GM12878 (cell line): ENCODE results near the gene KHDRBS1. TPM values are rescaled to one million over a fixed set of nuclear protein-coding genes. Genes with fewer than 3 reads are reported as not detected.

Source experiments
- BACH1 ChIP-seq: fragments of 450-650 bp; IDR thresholded peaks from 2 replicates; pipeline ENCODE4 v1.6.1; 2017; ENCODE audit warnings: mild to moderate bottlenecking, borderline replicate concordance
- BCL11A ChIP-seq: IDR thresholded peaks from 2 replicates; pipeline ENCODE4 v1.6.1; 2011; ENCODE audit warnings: low read depth, low read length
- BCL3 ChIP-seq: IDR thresholded peaks from 2 replicates; pipeline ENCODE4 v1.6.1; 2011; ENCODE audit warnings: borderline replicate concordance, low read depth, mild to moderate bottlenecking, moderate library complexity, low read length; ENCODE audit not compliant: insufficient read depth, poor library complexity, severe bottlenecking
- BMI1 ChIP-seq: fragments of 450-650 bp; IDR thresholded peaks from 2 replicates; pipeline ENCODE4 v1.6.1; 2016; ENCODE audit warnings: mild to moderate bottlenecking, moderate library complexity, borderline replicate concordance
- ESRRA ChIP-seq: IDR thresholded peaks from 2 replicates; pipeline ENCODE4 v1.6.1; 2012; ENCODE audit warnings: mild to moderate bottlenecking, low read length, improper control_type of control experiment
- EZH2 ChIP-seq: IDR thresholded peaks from 2 replicates; pipeline ENCODE4 v1.6.1; 2012; ENCODE audit warnings: low read depth, mild to moderate bottlenecking, control low read depth, inconsistent platforms, low read length, borderline replicate concordance; ENCODE audit not compliant: control insufficient read depth
- FOS ChIP-seq: IDR thresholded peaks from 3 replicates; pipeline ENCODE4 v1.6.1; 2011; ENCODE audit warnings: borderline replicate concordance; ENCODE audit not compliant: insufficient read length; ENCODE audit errors: extremely low read depth
- GABPA ChIP-seq: IDR thresholded peaks from 2 replicates; pipeline ENCODE4 v1.6.1; 2014; ENCODE audit warnings: antibody characterized with exemption, low read depth, mild to moderate bottlenecking, inconsistent platforms
- IKZF2 ChIP-seq, 2 experiments: fragments of 450-650 bp; IDR thresholded peaks; 2 replicates each; pipeline ENCODE4 v1.6.1; 2017; ENCODE audit warnings: mild to moderate bottlenecking in 2 of 2, moderate library complexity in 2 of 2
- MEF2B ChIP-seq: fragments of 450-650 bp; IDR thresholded peaks from 2 replicates; pipeline ENCODE4 v1.6.1; 2018; ENCODE audit warnings: mild to moderate bottlenecking, moderate library complexity; ENCODE audit not compliant: partially characterized antibody, poor library complexity, severe bottlenecking
- MTA2 ChIP-seq: fragments of 450-650 bp; IDR thresholded peaks from 2 replicates; pipeline ENCODE4 v1.6.1; 2016; ENCODE audit warnings: low read depth, mild to moderate bottlenecking, moderate library complexity
- MYC ChIP-seq: IDR thresholded peaks from 2 replicates; pipeline ENCODE4 v1.6.1; 2011; ENCODE audit warnings: mild to moderate bottlenecking, low read length, moderate library complexity, inconsistent platforms; ENCODE audit not compliant: insufficient read depth, insufficient replicate concordance, insufficient read length, severe bottlenecking
- NFIC ChIP-seq: IDR thresholded peaks from 2 replicates; pipeline ENCODE4 v1.6.1; 2012; ENCODE audit warnings: low read depth, mild to moderate bottlenecking, inconsistent platforms, low read length, moderate library complexity
- NKRF ChIP-seq: fragments of 450-650 bp; conservative IDR thresholded peaks from 2 replicates; pipeline ENCODE4 v1.6.1; 2017; ENCODE audit warnings: mild to moderate bottlenecking, moderate library complexity
- POLR2A ChIP-seq: IDR thresholded peaks from 2 replicates; pipeline ENCODE4 v1.6.1; 2011; ENCODE audit warnings: low read depth, mild to moderate bottlenecking, low read length
- POU2F2 ChIP-seq: IDR thresholded peaks from 3 replicates; pipeline ENCODE4 v1.6.1; 2011; ENCODE audit warnings: low read depth, mild to moderate bottlenecking, low read length, borderline replicate concordance
- RAD51 ChIP-seq: fragments of 450-650 bp; IDR thresholded peaks from 2 replicates; pipeline ENCODE4 v1.6.1; 2016; ENCODE audit warnings: moderate library complexity, mild to moderate bottlenecking, inconsistent platforms
- SIN3A ChIP-seq: IDR thresholded peaks from 2 replicates; pipeline ENCODE4 v1.6.1; 2012; ENCODE audit warnings: low read depth, low read length, improper control_type of control experiment
- SMAD5 ChIP-seq: IDR thresholded peaks from 2 replicates; pipeline ENCODE4 v1.6.1; 2016; ENCODE audit warnings: antibody characterized with exemption, low read depth
- SP1 ChIP-seq: IDR thresholded peaks from one replicate; pipeline ENCODE4 v1.6.1; 2011; ENCODE audit warnings: low read depth, low read length
- TBL1XR1 ChIP-seq: IDR thresholded peaks from 2 replicates; pipeline ENCODE4 v1.6.1; 2012; ENCODE audit warnings: low read depth, low read length, improper control_type of control experiment
- TCF7 ChIP-seq: IDR thresholded peaks from 2 replicates; pipeline ENCODE4 v1.6.1; 2014; ENCODE audit warnings: antibody characterized with exemption, borderline replicate concordance
- USF2 ChIP-seq: IDR thresholded peaks from 2 replicates; pipeline ENCODE4 v1.6.1; 2011; ENCODE audit warnings: low read depth, low read length, improper control_type of control experiment, borderline replicate concordance
- ZBTB33 ChIP-seq: fragments of 450-650 bp; IDR thresholded peaks from 2 replicates; pipeline ENCODE4 v1.6.1; 2017; ENCODE audit warnings: mild to moderate bottlenecking
- ZNF384 ChIP-seq: IDR thresholded peaks from 2 replicates; pipeline ENCODE4 v1.6.1; 2012; ENCODE audit warnings: low read depth, mild to moderate bottlenecking, low read length, improper control_type of control experiment, borderline replicate concordance
- ZNF622 ChIP-seq: fragments of 450-650 bp; IDR thresholded peaks from 2 replicates; pipeline ENCODE4 v1.6.1; 2017; ENCODE audit warnings: mild to moderate bottlenecking, inconsistent platforms
- polyA plus RNA-seq, 11 experiments: library from polyadenylated mRNA; depleted of rRNA in 4 of 11; unstranded in 6 of 11; stranded (reverse) in 5 of 11; fragments of >200 nt; fragmentation: Nextera tagmentation in 4 of 11; fragmentation: Illumina TruSeq in 1 of 11; extraction: Ambion mirVana in 4 of 11; extraction: Trizol in 1 of 11; gene quantifications; 1 replicate in 1 of 11; 2 replicates in 10 of 11; pipeline versions ENCODE4 v1.2.1 to v1.2.3, GENCODE V29; 2011 to 2016; ENCODE audit warnings: inconsistent platforms in 2 of 11, missing spikeins in 2 of 11, low read depth in 1 of 11
- total RNA-seq, 4 experiments: library from RNA; depleted of rRNA in 3 of 4; stranded (reverse); fragments of >200 nt in 3 of 4; fragmentation: Illumina TruSeq in 1 of 4; extraction: Trizol in 1 of 4; gene quantifications; 2 replicates each; pipeline versions ENCODE4 v1.2.1 to v1.2.3, GENCODE V29; 2013 to 2021

KHDRBS1 gene
- total and polyA plus RNA-seq, 10 of the 15 experiments (the other 5 are each of a cell fraction or from before 2014, with no cell fraction given): 42.5 to 204 (median 96.0) TPM

GRCh38 chr1:31985430-31985829 lies 28.2 kb upstream of the KHDRBS1 start (continued):
- TF ChIP-seq FOS: no peak
- TF ChIP-seq ZBTB33: no peak
- TF ChIP-seq NKRF: no peak
- no peak for TF ChIP-seq SIN3A
- TF ChIP-seq SP1: no peak
- TF ChIP-seq POLR2A: 0 out of 2 replicates have a peak, but pooled peaks have one; percentile 23
- TF ChIP-seq NFIC: 0 out of 2 replicates have a peak, but pooled peaks have one; percentile 50
- TF ChIP-seq ZNF384: no peak
- TF ChIP-seq TCF7: no peak
- no peak for TF ChIP-seq EZH2
- TF ChIP-seq TBL1XR1: no peak
- no peak for TF ChIP-seq RAD51
- TF ChIP-seq BACH1: no peak
- TF ChIP-seq BMI1: no peak
- no peak for TF ChIP-seq BCL11A
- TF ChIP-seq IKZF2 (IDR thresholded peaks at IDR 0.05): peak in 1 of 2 experiments; percentile 57; a peak in 1 of 4 replicates
- TF ChIP-seq POU2F2: peak; percentile 22; the same call in 1 of the 3 replicates
- no peak for TF ChIP-seq ESRRA
- no peak for TF ChIP-seq GABPA
- TF ChIP-seq MTA2: 0 out of 2 replicates have a peak, but pooled peaks have one; percentile 21
- no peak for TF ChIP-seq ZNF622
- no peak for TF ChIP-seq BCL3
- TF ChIP-seq USF2: no peak
- TF ChIP-seq MEF2B: no peak
- no peak for TF ChIP-seq MYC
- no peak for TF ChIP-seq SMAD5
